ENCODE measurements around the gene HTR2C.
A peak's percentile ranks its signal among the peaks of the same experiment; 100 is the strongest.

GRCh38 chrX:114599305-114599704 is 15.4 kb downstream of the HTR2C start:
- TF ChIP-seq ISL1 (CRISPR knock-in tag; IDR thresholded peaks at IDR 0.05) (peak; percentile 40; the same call in 1 of the 2 replicates), RARB (CRISPR knock-in tag; IDR thresholded peaks at IDR 0.05) (no peak), ZFP30 (CRISPR knock-in tag; IDR thresholded peaks at IDR 0.05) (no peak), PPARA (CRISPR knock-in tag; IDR thresholded peaks at IDR 0.05; ENCODE audit: borderline replicate concordance) (no peak), CREB5 (CRISPR knock-in tag; IDR thresholded peaks at IDR 0.05; ENCODE audit: low read depth) (peak; percentile 58; the same call in 1 of the 2 replicates), POU6F1 (CRISPR knock-in tag; IDR thresholded peaks at IDR 0.05; ENCODE audit: borderline replicate concordance, low read depth) (no peak), BACH2 (CRISPR knock-in tag; IDR thresholded peaks at IDR 0.05; ENCODE audit: borderline replicate concordance) (no peak), ARNTL (CRISPR knock-in tag; IDR thresholded peaks at IDR 0.05; ENCODE audit: borderline replicate concordance, low read depth) (no peak), SNAI2 (CRISPR knock-in tag; IDR thresholded peaks at IDR 0.05) (no peak), PATZ1 (CRISPR knock-in tag; IDR thresholded peaks at IDR 0.05; ENCODE audit: borderline replicate concordance) (no peak), CSDC2 (CRISPR knock-in tag; IDR thresholded peaks at IDR 0.05) (no peak)

All from SK-N-SH treated with all-trans-retinoic acid at 6 μM for 48 hours (cell line).